Sigmoid colon (tissue), 7 donors: ENCODE measurements around the gene ATOH8. TPM values are rescaled to one million over a fixed set of nuclear protein-coding genes. Genes with fewer than 3 reads are reported as not detected.

Experiments used
- DNase-seq: peaks from one replicate; pipeline ENCODE4 v3.0.0-alpha.2; 2019
- H3K27ac ChIP-seq, 4 donors: fragments of 200-600 bp; sonication (generic); one replicate each; pipeline ENCODE4 v1.5.1; 2016 to 2019; ENCODE audit warnings: mild to moderate bottlenecking in 1 of 4
- H3K27me3 ChIP-seq, 3 donors: fragments of 200-600 bp; sonication (generic); one replicate each; pipeline ENCODE4 v1.5.1; 2019; ENCODE audit warnings: mild to moderate bottlenecking in 1 of 3
- H3K36me3 ChIP-seq, 4 donors: fragments of 200-600 bp; sonication (generic); one replicate each; pipeline ENCODE4 v1.5.1; 2016 to 2019
- H3K4me1 ChIP-seq, 4 donors: fragments of 200-600 bp; sonication (generic); one replicate each; pipeline ENCODE4 v1.5.1; 2017 to 2019
- H3K4me3 ChIP-seq, 4 donors: fragments of 200-600 bp; sonication (generic); one replicate each; pipeline ENCODE4 v1.5.1; 2017 to 2019; ENCODE audit warnings: mild to moderate bottlenecking in 2 of 4, moderate library complexity in 1 of 4
- H3K9me3 ChIP-seq, 4 donors: fragments of 200-600 bp in 3 of 4; sonication (generic) in 3 of 4; one replicate each; pipeline versions ENCODE4 v1.5.1 to v1.6.1; 2013 to 2019
- EP300 ChIP-seq, 4 donors: sonication (generic); formaldehyde crosslinking; IDR thresholded peaks; one replicate each; pipeline ENCODE4 v1.6.1; 2017; ENCODE audit warnings: antibody characterized with exemption in 4 of 4
- POLR2A ChIP-seq, 2 donors: fragments of 450-650 bp; IDR thresholded peaks; one replicate each; pipeline ENCODE4 v1.6.1; 2016; ENCODE audit warnings: antibody characterized with exemption in 2 of 2, mild to moderate bottlenecking in 2 of 2, moderate library complexity in 2 of 2
- POLR2AphosphoS5 ChIP-seq, 4 donors: sonication (generic); formaldehyde crosslinking; IDR thresholded peaks; one replicate each; pipeline ENCODE4 v1.6.1; 2017; ENCODE audit warnings: antibody characterized with exemption in 4 of 4
- WGBS, 2 donors: extraction: QIAGEN DNeasy Blood & Tissue Kit; methylation state at CpG; one replicate each; pipeline ENCODE4 v1.1.7; 2013; 5-methylcytosine and 5-hydroxymethylcytosine counted together
- intact Hi-C: fragments of 100-400 bp; cut with DNase I; formaldehyde crosslinking; loops from one replicate; pipeline ENCODE4 v1.15.1; 2023
- polyA plus RNA-seq, 3 donors: library from polyadenylated mRNA; stranded (reverse); fragments of 200-250 nt; gene quantifications; one replicate each; pipeline ENCODE4 v1.2.3, GENCODE V29; 2013
- total RNA-seq, 4 donors: library from RNA; depleted of rRNA; stranded (reverse); fragments of >200 nt; gene quantifications; one replicate each; pipeline ENCODE4 v1.1.0, GENCODE V29; 2016
- TF ChIP-seq, protein P1 (sequence below), 4 experiments: fragments of 450-650 bp in 3 of 4; fragments of 200-600 bp in 1 of 4; IDR thresholded peaks; one replicate each; pipeline ENCODE4 v1.5.1; 2016 to 2019; ENCODE audit warnings: antibody characterized with exemption in 4 of 4, mild to moderate bottlenecking in 3 of 4, moderate library complexity in 2 of 4
- donor health status: healthy with polysubstance abuse.
- donor health status: Bipolar disorder and iron deficiency.
- donor health status: healthy.

ATOH8 gene
- total and polyA plus RNA-seq, 7 donors: 1.6 to 20.6 (median 12.4) TPM

DNA sequence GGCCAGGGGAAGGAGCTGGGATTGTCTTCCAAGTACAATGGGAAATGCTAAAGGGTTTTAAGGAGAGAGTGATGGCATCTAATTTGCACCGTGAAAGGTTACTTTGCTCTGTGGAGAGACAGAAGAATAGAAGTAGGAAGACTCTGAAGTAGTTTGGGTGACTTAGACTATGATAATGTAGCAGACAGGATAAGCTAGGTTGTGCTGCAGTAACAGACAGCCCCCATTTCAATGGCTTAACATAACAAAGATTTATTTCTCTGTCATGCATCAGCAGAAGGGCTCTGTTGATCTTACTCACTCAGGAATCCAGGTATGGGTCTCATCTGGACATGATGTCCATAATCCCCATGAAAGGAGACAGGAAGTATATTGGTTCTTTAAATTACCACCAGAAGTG lies 33.3 kb upstream of the ATOH8 start:
- DNase-seq: no peak
- Histone ChIP-seq H3K27ac (no peak overlapping the region), H3K9me3 (no peaks in the 10 kb centered on the region), H3K27me3 (no peaks in the 10 kb centered on the region), H3K4me1 (peaks cover 0 to 8% (median 3%) of the 10 kb centered on the region in 4 donors), H3K4me3 (no peak overlapping the region), H3K36me3 (no peaks in the 10 kb centered on the region)
- 88 to 100% methylated on average over 1 of the region's 1 CpG for WGBS, 2 donors
- TF ChIP-seq, protein P1, sequence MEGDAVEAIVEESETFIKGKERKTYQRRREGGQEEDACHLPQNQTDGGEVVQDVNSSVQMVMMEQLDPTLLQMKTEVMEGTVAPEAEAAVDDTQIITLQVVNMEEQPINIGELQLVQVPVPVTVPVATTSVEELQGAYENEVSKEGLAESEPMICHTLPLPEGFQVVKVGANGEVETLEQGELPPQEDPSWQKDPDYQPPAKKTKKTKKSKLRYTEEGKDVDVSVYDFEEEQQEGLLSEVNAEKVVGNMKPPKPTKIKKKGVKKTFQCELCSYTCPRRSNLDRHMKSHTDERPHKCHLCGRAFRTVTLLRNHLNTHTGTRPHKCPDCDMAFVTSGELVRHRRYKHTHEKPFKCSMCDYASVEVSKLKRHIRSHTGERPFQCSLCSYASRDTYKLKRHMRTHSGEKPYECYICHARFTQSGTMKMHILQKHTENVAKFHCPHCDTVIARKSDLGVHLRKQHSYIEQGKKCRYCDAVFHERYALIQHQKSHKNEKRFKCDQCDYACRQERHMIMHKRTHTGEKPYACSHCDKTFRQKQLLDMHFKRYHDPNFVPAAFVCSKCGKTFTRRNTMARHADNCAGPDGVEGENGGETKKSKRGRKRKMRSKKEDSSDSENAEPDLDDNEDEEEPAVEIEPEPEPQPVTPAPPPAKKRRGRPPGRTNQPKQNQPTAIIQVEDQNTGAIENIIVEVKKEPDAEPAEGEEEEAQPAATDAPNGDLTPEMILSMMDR (IDR thresholded peaks at IDR 0.05): no peak
- no peak for TF ChIP-seq POLR2A (IDR thresholded peaks at IDR 0.05)
- no peak for TF ChIP-seq EP300 (IDR thresholded peaks at IDR 0.05)
- TF ChIP-seq POLR2AphosphoS5 (IDR thresholded peaks at IDR 0.05): no peak
- intact Hi-C loops: loop anchor here (10.0 kb wide), 1 partner anchor 364 kb away; no protein-coding TSS in a partner anchor

DNA sequence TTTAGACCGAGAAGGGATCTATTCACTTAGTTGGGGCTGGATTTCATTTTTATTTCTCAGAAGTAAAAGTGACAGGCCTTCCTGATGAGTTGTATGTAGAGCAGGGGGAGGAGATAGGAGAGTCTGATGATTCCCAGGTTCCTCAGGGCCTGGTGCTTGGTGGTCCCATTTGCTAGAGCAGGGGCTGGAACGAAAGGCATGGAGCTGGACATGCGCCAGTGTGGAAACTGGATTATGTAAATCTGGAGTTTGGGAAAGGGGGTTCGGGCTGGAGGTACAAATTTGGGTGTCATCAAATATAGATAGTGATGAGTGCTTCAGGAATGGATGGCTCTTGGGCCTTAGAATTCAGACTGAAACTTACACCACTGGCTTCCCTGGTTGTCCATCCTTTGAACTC lies 32.1 kb upstream of the ATOH8 start:
- no peaks in the 10 kb centered on the region for H3K27me3 ChIP-seq
- TF ChIP-seq POLR2A (IDR thresholded peaks at IDR 0.05) (no peak), EP300 (IDR thresholded peaks at IDR 0.05) (no peak), POLR2AphosphoS5 (IDR thresholded peaks at IDR 0.05) (no peak)
- TF ChIP-seq, protein P1 (IDR thresholded peaks at IDR 0.05): no peak
- peaks cover 0 to 8% (median 3%) of the 10 kb centered on the region in 4 donors for H3K4me1 ChIP-seq
- no peaks in the 10 kb centered on the region for H3K9me3 ChIP-seq
- no peak overlapping the region for H3K4me3 ChIP-seq
- no peak for DNase-seq
- H3K27ac ChIP-seq: no peak overlapping the region
- WGBS, 2 donors: 86 to 93% methylated on average over 4 of the region's 4 CpGs
- intact Hi-C loops: loop anchor here (10.0 kb wide), 1 partner anchor 363 kb away; no protein-coding TSS in a partner anchor
- H3K36me3 ChIP-seq: no peaks in the 10 kb centered on the region

DNA sequence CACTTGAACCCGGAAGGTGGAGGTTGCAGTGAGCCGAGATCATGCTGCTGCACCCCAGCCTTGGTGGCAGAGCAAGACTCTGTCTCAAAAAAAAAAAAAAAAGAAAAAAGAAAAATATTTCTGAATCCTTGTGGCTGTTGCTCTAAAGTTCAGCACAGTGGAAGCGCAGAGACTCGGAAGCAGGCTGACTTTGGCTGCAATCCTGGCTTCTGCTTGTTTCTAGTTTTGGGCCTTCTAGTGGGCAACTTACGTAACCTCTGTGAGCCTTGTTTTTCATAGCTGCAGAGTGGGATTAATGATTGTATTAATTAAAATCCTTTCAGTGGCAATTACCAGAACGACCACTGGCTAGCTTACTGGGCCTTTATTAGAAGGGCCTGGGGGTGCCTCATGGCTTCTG lies 31.3 kb upstream of the ATOH8 start:
- Histone ChIP-seq H3K27me3 (no peaks in the 10 kb centered on the region), H3K4me1 (peaks cover 0 to 8% (median 3%) of the 10 kb centered on the region in 4 donors), H3K9me3 (no peaks in the 10 kb centered on the region), H3K36me3 (no peaks in the 10 kb centered on the region), H3K27ac (no peak overlapping the region), H3K4me3 (no peak overlapping the region)
- intact Hi-C loops: loop anchor here (10.0 kb wide), 1 partner anchor 362 kb away; no protein-coding TSS in a partner anchor
- no peak for DNase-seq
- WGBS, 2 donors: 90 to 93% methylated on average over 6 of the region's 6 CpGs
- no peak for TF ChIP-seq POLR2AphosphoS5 (IDR thresholded peaks at IDR 0.05)
- TF ChIP-seq POLR2A (IDR thresholded peaks at IDR 0.05): no peak
- TF ChIP-seq, protein P1 (IDR thresholded peaks at IDR 0.05): no peak
- TF ChIP-seq EP300 (IDR thresholded peaks at IDR 0.05): no peak

DNA sequence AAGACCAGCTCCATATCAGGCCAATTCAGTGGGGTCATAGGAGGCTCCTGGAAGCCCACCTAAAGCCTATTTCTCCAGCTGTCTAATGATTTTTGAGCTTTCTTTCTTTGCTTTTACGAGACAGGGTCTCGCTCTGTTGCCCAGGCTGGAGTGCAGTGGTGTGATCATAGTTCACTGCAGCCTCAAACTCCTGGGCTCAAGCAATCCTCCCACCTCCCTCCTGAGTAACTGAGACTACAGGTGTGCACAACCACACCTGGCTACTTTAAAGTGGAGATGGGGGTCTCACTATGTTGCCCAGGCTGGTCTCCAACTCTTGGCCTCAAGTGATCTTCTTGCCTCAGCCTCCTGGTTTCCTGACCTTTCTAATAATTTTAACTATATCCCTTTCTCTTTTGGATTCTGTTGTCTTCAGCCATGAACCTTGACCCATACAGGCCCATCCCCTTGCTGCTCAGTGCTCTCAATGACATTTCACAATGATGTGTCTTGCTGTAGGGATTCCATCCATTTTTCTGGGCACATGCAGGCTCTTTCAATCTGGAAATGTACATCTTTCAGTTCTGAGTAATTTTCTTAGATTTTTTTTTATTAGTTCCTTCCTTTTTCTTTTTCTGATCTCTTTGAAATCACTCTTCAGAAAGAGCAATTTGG lies 30.0 kb upstream of the ATOH8 start:
- WGBS, 2 donors: 94% methylated on average over 2 of the region's 2 CpGs
- DNase-seq: no peak
- Histone ChIP-seq H3K4me3 (no peak overlapping the region), H3K4me1 (peaks cover 0 to 12% (median 5%) of the 10 kb centered on the region in 4 donors), H3K27ac (no peak overlapping the region), H3K36me3 (no peaks in the 10 kb centered on the region), H3K27me3 (no peaks in the 10 kb centered on the region), H3K9me3 (no peaks in the 10 kb centered on the region)
- intact Hi-C loops: loop anchor here (10.0 kb wide), 1 partner anchor 361 kb away; no protein-coding TSS in a partner anchor
- TF ChIP-seq POLR2AphosphoS5 (IDR thresholded peaks at IDR 0.05) (no peak), EP300 (IDR thresholded peaks at IDR 0.05) (no peak)
- TF ChIP-seq, protein P1 (IDR thresholded peaks at IDR 0.05): no peak
